HG03097 (cell line): ENCODE measurements around the gene H1-8.
"Not testable (repeated sequence)": the region's sequence is repeated elsewhere in the genome, so short reads cannot be mapped to it uniquely, and the experiment has no call there.

Source experiments
- ATAC-seq: cut with Tn5 transposase; IDR thresholded peaks from one replicate; pipeline ENCODE4 v1.9.1; 2021; ENCODE audit not compliant: unreplicated experiment, low FRiP score

The H1-8 gene

GRCh38 chr3:129531699-129532098 is 11.3 kb upstream of the H1-8 start:
- no peak for ATAC-seq

GRCh38 chr3:129532261-129532660 is 10.7 kb upstream of the H1-8 start:
- ATAC-seq: no peak

DNA sequence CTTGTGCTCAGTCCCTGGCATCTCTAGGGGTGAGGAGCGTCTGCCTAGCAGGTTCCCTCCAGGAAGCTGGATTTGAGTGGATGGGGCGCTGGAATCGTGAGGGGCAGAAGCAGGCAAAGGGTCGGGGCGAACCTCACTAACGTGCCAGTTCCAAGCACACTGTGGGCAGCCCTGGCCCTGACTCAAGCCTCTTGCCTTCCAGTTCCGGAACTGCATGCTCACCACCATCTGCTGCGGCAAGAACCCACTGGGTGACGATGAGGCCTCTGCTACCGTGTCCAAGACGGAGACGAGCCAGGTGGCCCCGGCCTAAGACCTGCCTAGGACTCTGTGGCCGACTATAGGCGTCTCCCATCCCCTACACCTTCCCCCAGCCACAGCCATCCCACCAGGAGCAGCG is 9.6 kb upstream of the H1-8 start:
- ATAC-seq: no peak

DNA sequence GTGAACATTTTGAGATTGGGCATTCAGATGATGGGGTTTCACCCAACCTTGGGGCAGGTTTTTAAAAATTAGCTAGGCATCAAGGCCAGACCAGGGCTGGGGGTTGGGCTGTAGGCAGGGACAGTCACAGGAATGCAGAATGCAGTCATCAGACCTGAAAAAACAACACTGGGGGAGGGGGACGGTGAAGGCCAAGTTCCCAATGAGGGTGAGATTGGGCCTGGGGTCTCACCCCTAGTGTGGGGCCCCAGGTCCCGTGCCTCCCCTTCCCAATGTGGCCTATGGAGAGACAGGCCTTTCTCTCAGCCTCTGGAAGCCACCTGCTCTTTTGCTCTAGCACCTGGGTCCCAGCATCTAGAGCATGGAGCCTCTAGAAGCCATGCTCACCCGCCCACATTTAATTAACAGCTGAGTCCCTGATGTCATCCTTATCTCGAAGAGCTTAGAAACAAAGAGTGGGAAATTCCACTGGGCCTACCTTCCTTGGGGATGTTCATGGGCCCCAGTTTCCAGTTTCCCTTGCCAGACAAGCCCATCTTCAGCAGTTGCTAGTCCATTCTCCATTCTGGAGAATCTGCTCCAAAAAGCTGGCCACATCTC is 8.4 kb upstream of the H1-8 start:
- ATAC-seq: no peak

DNA sequence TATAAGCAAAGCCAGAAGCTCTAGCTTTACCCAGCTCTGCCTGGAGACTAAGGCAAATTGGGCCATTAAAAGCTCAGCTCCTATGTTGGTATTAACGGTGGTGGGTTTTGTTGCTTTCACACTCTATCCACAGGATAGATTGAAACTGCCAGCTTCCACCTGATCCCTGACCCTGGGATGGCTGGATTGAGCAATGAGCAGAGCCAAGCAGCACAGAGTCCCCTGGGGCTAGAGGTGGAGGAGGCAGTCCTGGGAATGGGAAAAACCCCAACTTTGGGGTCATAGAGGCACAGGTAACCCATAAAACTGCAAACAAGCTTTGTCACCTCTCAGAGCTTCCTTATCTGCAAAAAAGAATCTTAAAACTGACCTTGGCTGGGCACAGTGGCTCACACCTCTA is 7.9 kb upstream of the H1-8 start:
- ATAC-seq: no peak

- no peak for ATAC-seq
These were observed 6.7 kb upstream of the H1-8 start for GRCh38 chr3:129536374-129536667.

- no peak for ATAC-seq
These were observed 6.2 kb upstream of the H1-8 start for GRCh38 chr3:129536804-129537203.

DNA sequence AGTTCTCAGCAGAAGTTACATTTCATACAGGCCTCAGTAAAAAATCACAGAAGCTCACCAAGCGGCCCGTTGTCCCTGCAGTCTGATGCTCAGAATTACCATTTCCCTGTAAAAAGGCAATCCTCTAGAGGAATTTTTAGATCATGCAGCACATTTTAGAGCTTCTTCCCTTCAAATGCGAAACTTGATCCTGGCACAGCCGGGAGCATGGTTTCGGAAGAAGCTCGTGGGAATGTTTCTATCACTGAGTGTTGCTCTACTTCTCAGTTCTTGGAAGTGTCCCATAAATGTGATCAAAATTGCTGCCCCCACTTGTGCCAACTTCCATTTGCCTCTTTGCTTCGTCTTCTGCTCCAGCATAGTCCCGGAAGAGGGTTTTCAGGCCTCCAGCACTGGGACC is 3.8 kb upstream of the H1-8 start:
- ATAC-seq: no peak

GRCh38 chr3:129540776-129541516 is 2.0 kb upstream of the H1-8 start:
- no peak for ATAC-seq

DNA sequence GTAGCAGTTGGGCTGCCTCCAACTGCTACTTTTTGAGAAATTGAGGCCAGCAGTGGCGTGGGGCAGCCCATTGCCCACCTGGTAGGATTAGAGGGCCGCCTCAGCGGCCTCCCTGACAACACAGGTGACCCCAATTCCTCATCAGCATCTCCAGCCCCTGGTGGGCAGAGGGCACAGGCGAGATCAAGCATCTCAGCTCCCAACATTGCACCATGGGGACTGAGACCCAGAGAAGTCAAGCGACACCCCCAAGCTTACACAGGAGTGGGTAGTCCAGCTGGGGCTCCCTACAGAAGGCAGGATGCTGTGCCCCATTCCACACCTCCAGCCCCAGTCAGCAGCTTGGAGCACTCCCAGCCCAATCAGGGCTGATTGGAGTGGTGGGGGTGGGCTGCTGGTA is 228 bp upstream of the H1-8 start:
- no peak for ATAC-seq

- no peak for ATAC-seq
These were observed 1.0 kb downstream of the H1-8 start for GRCh38 chr3:129543999-129544398.

DNA sequence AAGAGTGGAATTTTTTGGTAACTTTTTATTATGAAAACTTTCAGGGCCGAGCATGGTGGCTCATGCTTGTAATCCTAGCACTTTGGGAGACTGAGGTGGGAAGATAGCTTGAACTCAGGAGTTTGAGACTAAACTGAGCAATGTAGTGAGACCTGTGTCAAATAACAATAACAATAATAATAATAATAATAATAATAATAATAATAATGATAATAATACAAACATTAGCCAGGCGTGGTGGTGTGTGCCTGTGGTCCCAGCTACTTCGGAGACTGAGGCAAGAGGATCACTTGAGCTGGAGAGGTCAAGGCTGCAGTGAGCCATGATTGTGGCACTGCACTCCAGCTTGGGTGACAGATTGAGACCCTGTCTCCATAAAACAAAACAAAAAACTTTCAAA is 3.0 kb downstream of the H1-8 start:
- ATAC-seq: not testable (repeated sequence)

- ATAC-seq: no peak
These were observed 4.3 kb downstream of the H1-8 start for GRCh38 chr3:129547241-129547640.

GRCh38 chr3:129548104-129548965 is 5.4 kb downstream of the H1-8 start:
- ATAC-seq: no peak

- ATAC-seq: no peak
These were observed 6.2 kb downstream of the H1-8 start for GRCh38 chr3:129549006-129549800.

DNA sequence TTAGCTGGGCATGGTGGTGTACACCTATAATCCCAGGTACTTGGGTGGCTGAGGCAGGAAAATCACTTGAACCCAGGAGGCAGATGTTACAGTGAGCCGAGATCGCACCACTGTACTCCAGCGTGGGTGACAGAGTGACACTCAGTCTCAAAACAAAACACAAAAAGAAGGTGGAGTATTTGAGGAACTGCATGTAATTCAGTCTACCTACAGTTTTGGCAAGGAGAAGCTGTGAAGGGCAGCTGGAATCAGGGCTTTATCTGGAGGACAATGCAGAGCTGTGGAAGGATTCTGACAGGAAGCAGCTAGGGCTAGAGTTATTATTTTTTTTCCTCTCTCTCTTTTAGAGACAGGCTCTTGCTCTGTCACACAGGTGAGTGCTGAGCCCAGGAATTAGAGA is 6.8 kb downstream of the H1-8 start:
- ATAC-seq: no peak

DNA sequence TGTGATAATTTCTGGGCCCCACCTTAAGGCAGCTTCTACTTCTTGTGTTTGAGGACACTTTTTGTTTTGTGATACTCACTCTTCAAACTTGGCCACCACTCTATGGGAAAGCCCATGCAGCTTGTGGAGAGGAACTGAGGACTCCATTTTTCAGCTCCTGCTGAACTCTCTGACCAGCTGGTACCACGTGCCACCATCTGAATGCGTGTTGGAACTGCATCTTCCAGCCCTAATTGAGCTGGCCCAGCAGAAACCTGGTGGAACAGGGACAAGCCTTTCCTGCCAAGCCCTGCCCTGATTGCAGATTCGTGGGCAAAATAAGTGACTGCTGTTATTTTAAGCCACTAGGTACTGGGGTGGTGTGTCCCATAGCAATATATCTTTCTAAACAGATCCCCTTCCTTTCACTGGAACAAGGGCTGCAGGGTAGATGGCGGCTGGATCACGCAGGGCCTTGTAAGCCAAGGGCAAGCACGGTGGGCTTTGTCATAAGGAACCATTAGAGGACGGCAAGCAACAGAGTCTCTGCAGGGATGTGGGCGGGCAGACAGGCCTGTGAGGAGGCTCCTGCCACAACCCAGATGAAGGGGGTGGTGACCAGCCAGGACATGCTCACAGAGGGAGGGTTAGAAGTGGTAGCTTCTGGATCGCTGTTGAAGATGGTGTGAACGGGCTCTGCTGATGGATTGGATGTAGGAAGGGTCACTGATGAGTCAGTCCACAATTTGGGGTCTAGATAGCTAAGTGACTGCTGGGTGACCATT is 9.5 kb downstream of the H1-8 start:
- no peak for ATAC-seq

DNA sequence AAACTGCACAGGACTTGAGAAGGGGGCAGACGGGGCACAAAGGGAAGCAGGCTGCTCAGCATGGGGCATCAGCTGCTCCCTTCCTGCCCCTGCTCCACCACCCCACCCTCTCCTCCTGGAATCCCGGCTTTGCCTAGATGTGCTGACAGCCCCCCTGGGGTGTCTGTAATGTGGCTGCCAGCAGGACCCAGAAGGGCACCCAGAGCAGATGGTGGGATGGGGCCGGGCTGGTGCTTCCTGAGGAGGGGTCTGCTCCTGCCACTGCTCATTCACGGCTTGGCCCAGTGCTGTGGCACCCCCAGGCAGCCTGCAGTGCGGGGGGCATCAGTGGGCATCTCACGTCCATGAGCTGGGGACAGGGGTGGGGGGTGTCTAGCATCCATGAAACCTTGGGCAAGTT is 10.2 kb downstream of the H1-8 start:
- ATAC-seq: no peak

- no peak for ATAC-seq
These were observed 10.7 kb downstream of the H1-8 start for GRCh38 chr3:129553719-129554118.
